GM06990 (cell line): ENCODE measurements around the gene COL4A2.

Experiments used
- DNase-seq: peaks from one replicate; pipeline ENCODE4 v3.0.0-alpha.2; 2011; ENCODE audit not compliant: insufficient read length; ENCODE audit errors: extremely low read depth
- H3K27me3 ChIP-seq: replicated peaks from 2 replicates; pipeline ENCODE4 v1.6.0; 2011; ENCODE audit warnings: low read length; ENCODE audit not compliant: control insufficient read depth, insufficient read depth
- H3K36me3 ChIP-seq: 2 replicates; pipeline ENCODE4 v1.5.1; 2011; ENCODE audit warnings: low read length; ENCODE audit not compliant: control insufficient read depth, insufficient read depth
- H3K4me3 ChIP-seq: replicated peaks from 2 replicates; pipeline ENCODE4 v1.5.1; 2011; ENCODE audit warnings: low read depth, mild to moderate bottlenecking, control low read depth, low read length
- CTCF ChIP-seq: IDR thresholded peaks from 2 replicates; pipeline ENCODE4 v1.5.1; 2011; ENCODE audit warnings: low read length, control low read depth, mild to moderate bottlenecking, inconsistent platforms; ENCODE audit not compliant: insufficient read depth, poor library complexity, severe bottlenecking

Gene COL4A2

GRCh38 chr13:110268576-110269185 lies 38.4 kb upstream of the COL4A2 start:
- Histone ChIP-seq H3K4me3 (no peak overlapping the region), H3K27me3 (no peaks in the 10 kb centered on the region), H3K36me3 (no peaks in the 10 kb centered on the region)
- no peak for TF ChIP-seq CTCF
- no peak for DNase-seq

- Histone ChIP-seq H3K4me3 (no peak overlapping the region), H3K27me3 (no peaks in the 10 kb centered on the region), H3K36me3 (no peaks in the 10 kb centered on the region)
- DNase-seq, result no peak
- TF ChIP-seq CTCF, result no peak
Observed at GRCh38 chr13:110269509-110270185, 37.4 kb upstream of the COL4A2 start.

GRCh38 chr13:110270507-110270906 lies 36.6 kb upstream of the COL4A2 start:
- DNase-seq, result no peak
- no peaks in the 10 kb centered on the region for H3K36me3 ChIP-seq
- no peaks in the 10 kb centered on the region for H3K27me3 ChIP-seq
- TF ChIP-seq CTCF, result no peak
- no peak overlapping the region for H3K4me3 ChIP-seq

- DNase-seq, result no peak
- H3K27me3 ChIP-seq, result no peaks in the 10 kb centered on the region
Observed at GRCh38 chr13:110271313-110271712, 35.8 kb upstream of the COL4A2 start.

GRCh38 chr13:110272227-110272626 lies 34.9 kb upstream of the COL4A2 start:
- no peak overlapping the region for H3K4me3 ChIP-seq
- no peak for TF ChIP-seq CTCF
- no peaks in the 10 kb centered on the region for H3K27me3 ChIP-seq
- DNase-seq, result no peak
- H3K36me3 ChIP-seq, result no peaks in the 10 kb centered on the region

More at GRCh38 chr13:110271313-110271712, 35.8 kb upstream of the COL4A2 start:
- Histone ChIP-seq H3K4me3 (no peak overlapping the region), H3K36me3 (no peaks in the 10 kb centered on the region)
- TF ChIP-seq CTCF, result no peak
